ENCODE data around the gene TMED1. TPM values are rescaled to one million over a fixed set of nuclear protein-coding genes. Genes with fewer than 3 reads are reported as not detected.
A peak's percentile ranks its signal among the peaks of the same experiment; 100 is the strongest.

The TMED1 gene
- total RNA-seq, 4 donors from 2014 or later: 8.9 to 26.2 (median 20.4) TPM

DNA sequence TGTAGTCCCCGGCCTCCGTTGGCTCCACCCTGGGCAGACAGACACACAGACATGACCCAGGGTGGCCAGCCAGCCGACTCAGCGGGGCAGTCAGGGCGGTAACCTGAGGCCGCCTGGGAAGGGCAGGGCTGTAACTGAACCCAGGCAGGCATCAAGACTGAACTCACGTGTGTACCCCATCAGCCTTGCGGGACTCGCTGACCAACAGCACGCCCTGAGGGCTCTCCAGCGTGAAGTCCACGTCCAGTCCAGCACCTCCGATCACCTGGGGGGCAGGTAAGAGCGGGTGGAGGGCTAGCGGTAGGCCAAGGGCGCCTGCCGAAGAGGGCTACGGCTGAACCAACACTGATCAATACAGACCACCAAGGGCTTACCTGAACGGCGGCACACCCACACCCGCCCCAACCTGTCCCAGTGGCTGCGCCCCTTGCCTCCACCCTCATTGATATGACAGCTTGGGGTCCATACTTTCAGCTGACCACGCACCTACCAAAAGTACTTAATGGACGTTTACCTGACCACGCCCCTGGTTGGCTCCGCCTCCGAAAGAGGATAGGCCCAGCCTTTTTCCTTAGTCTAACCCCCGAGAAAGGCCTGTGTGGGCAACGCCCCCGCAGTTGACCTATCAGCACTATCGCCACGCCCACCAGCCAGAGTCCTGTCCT, 791 bp downstream of the TMED1 start:
- DNase-seq (ENCODE audit: low spot score in 2 of 2): no peak
- H3K36me3 ChIP-seq: peaks cover 37% of the 10 kb centered on the region

DNA sequence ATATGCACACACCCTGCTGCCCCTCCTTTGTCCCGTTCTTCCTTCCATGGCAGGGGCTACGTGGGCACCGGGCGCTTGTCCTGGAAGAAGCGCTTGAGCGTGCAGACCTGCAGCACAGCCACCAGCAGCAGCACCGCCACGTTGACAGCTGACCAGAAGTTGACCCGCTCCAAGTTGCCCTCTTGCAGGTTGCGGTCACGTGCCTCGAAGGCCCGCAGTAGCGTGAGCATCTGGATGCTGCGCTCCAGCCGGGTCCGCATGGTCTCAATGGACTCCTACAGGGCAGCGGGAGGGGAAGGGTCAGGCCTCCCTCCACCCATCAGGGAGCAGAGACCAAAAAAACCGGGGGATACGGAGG, 3.1 kb downstream of the TMED1 start:
- H3K4me1 ChIP-seq: peaks cover 17% of the 10 kb centered on the region
- 90% methylated on average over 20 of the region's 20 CpGs for WGBS
- no peak overlapping the region for H3K4me3 ChIP-seq
- DNase-seq (ENCODE audit: low spot score in 2 of 2): no peak
- no peaks in the 10 kb centered on the region for H3K9me3 ChIP-seq
- no peak for TF ChIP-seq POLR2AphosphoS5 (IDR thresholded peaks at IDR 0.05)
- no peak for TF ChIP-seq EP300 (IDR thresholded peaks at IDR 0.05)
- TF ChIP-seq POLR2A (IDR thresholded peaks at IDR 0.05): no peak
- TF ChIP-seq, protein P1, sequence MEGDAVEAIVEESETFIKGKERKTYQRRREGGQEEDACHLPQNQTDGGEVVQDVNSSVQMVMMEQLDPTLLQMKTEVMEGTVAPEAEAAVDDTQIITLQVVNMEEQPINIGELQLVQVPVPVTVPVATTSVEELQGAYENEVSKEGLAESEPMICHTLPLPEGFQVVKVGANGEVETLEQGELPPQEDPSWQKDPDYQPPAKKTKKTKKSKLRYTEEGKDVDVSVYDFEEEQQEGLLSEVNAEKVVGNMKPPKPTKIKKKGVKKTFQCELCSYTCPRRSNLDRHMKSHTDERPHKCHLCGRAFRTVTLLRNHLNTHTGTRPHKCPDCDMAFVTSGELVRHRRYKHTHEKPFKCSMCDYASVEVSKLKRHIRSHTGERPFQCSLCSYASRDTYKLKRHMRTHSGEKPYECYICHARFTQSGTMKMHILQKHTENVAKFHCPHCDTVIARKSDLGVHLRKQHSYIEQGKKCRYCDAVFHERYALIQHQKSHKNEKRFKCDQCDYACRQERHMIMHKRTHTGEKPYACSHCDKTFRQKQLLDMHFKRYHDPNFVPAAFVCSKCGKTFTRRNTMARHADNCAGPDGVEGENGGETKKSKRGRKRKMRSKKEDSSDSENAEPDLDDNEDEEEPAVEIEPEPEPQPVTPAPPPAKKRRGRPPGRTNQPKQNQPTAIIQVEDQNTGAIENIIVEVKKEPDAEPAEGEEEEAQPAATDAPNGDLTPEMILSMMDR (IDR thresholded peaks at IDR 0.05): no peak
- no peaks in the 10 kb centered on the region for H3K27me3 ChIP-seq
- no peak overlapping the region for H3K27ac ChIP-seq
- H3K36me3 ChIP-seq: peaks cover 58% of the 10 kb centered on the region

More for the DNA sequence above, 791 bp downstream of the TMED1 start:
- peak overlapping the region; percentile 99 for H3K27ac ChIP-seq
- H3K4me3 ChIP-seq: peak overlapping the region; percentile 81
- TF ChIP-seq, protein P1 (IDR thresholded peaks at IDR 0.05): no peak
- no peak for TF ChIP-seq POLR2A (IDR thresholded peaks at IDR 0.05)
- no peak for TF ChIP-seq EP300 (IDR thresholded peaks at IDR 0.05)
- TF ChIP-seq POLR2AphosphoS5 (IDR thresholded peaks at IDR 0.05): no peak
- H3K4me1 ChIP-seq: peaks cover 17% of the 10 kb centered on the region
- 42% methylated on average over 32 of the region's 32 CpGs for WGBS
- no peaks in the 10 kb centered on the region for H3K27me3 ChIP-seq
- no peaks in the 10 kb centered on the region for H3K9me3 ChIP-seq

DNA sequence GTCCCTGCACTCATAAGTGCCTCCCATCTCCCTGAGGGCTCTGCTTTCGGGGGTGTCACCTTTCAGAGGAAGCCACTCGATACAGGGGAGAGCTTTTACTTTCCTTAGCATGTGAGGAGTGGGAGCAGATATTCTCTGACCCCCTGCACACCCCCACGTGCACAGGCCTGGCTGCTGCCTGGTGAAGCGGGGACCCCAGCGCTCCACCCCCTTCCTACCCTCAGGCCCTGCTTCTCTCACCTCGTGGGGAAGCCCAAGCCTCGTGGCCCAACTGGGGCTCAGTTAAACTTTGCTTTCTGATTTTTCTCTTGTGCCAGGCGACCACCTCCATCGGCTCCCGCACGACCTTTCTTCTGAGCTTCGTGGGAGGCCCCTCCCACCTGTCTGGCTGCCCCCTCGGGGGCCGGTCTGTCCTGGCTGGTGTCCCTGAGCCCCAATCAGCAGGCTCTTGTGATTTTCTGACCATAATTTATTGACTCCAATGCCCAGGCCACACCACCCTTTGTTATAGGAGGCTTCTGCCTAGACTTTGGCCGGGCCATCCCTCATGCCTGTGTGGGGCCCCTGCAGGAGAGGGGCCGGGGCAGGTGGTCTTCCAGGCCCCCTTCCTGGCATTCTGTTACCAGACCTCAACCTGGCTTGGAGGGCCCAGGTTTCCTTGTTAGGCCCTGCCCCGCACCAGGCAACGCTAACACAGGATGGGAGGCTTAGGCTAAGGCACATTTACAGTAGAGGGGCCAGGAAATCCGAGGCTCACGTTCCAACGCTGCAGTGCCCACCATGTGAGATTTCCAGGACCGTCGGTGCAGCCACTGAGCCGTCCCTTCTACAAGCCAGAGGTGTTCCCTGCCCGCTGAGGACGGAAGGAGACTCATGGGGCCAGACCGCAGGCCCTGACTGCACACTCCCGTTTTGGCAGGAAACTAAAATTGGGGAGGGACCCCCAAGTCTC, 3.7 kb downstream of the TMED1 start:
- Histone ChIP-seq H3K27me3 (no peaks in the 10 kb centered on the region), H3K4me1 (peaks cover 17% of the 10 kb centered on the region), H3K9me3 (no peaks in the 10 kb centered on the region), H3K4me3 (no peak overlapping the region), H3K27ac (no peak overlapping the region), H3K36me3 (peaks cover 65% of the 10 kb centered on the region)
- TF ChIP-seq POLR2AphosphoS5 (IDR thresholded peaks at IDR 0.05) (no peak), EP300 (IDR thresholded peaks at IDR 0.05) (no peak), POLR2A (IDR thresholded peaks at IDR 0.05) (no peak)
- TF ChIP-seq, protein P1 (IDR thresholded peaks at IDR 0.05): no peak
- WGBS: 79% methylated on average over 21 of the region's 28 CpGs
- no peak for DNase-seq (ENCODE audit: low spot score in 2 of 2)

DNA sequence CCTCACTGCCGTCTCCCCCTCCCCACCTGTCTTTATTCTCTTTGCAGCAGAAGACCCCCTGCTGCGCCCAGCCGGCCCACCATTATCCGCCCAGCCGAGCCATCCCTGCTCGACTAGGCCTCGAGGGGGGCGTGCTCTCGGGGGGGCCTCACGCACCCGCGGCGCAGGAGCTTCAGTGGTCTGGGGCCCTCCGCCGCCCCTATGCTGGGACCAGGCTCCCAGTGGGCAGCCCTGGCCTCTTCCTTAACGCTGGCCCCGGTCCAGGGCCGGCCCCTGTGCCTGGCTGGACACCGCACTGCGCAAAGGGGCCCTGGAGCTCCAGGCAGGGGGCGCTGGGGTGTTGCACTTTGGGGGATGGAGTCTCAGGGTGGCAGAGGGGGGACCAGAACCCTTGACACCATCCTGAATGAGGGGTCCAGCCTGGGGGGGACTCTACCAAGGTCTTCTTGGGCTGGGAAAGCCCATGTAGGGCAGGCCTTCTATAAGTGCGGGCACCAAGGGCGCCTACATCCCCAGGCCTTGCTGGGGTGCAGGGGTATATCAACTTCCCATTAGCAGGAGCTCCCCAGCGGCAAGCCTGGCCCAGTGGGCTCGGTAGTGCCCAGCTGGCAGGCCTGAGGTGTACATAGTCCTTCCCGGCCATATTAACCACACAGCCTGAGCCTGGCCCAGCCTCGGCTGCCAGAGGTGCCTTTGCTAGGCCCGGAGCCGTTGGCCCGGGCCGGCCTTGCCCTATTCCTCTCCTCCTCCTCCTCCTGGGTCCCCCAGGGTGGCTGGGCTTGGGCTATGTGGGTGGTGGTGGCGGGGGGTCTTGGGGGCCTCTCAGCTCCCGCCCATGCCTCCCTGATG, 4.9 kb downstream of the TMED1 start:
- H3K9me3 ChIP-seq: no peaks in the 10 kb centered on the region
- no peak overlapping the region for H3K4me3 ChIP-seq
- H3K27ac ChIP-seq: no peak overlapping the region
- no peak for DNase-seq (ENCODE audit: low spot score in 2 of 2)
- TF ChIP-seq, protein P1 (IDR thresholded peaks at IDR 0.05): no peak
- TF ChIP-seq POLR2A (IDR thresholded peaks at IDR 0.05) (no peak), EP300 (IDR thresholded peaks at IDR 0.05) (no peak), POLR2AphosphoS5 (IDR thresholded peaks at IDR 0.05) (no peak)
- no peaks in the 10 kb centered on the region for H3K27me3 ChIP-seq
- WGBS: 84% methylated on average over 22 of the region's 33 CpGs
- peaks cover 9% of the 10 kb centered on the region for H3K4me1 ChIP-seq
- peaks cover 76% of the 10 kb centered on the region for H3K36me3 ChIP-seq
